WI38 (cell line): ENCODE results near the gene C5AR2.
A peak's percentile ranks its signal among the peaks of the same experiment; 100 is the strongest.
"Not testable (repeated sequence)": the region's sequence is repeated elsewhere in the genome, so short reads cannot be mapped to it uniquely, and the experiment has no call there.

Experiments used
- H3K4me3 ChIP-seq: 2 replicates; pipeline ENCODE4 v1.5.1; 2011; ENCODE audit warnings: low read depth, mild to moderate bottlenecking, control low read depth, low read length
- CTCF ChIP-seq: IDR thresholded peaks from 2 replicates; pipeline ENCODE4 v1.5.1; 2012; ENCODE audit warnings: low read depth, mild to moderate bottlenecking, control low read depth, low read length

C5AR2 gene

GRCh38 chr19:47323409-47323808 is 8.6 kb upstream of the C5AR2 start:
- H3K4me3 ChIP-seq: no peak overlapping the region
- TF ChIP-seq CTCF: no peak

GRCh38 chr19:47323872-47324271 is 8.1 kb upstream of the C5AR2 start:
- no peak overlapping the region for H3K4me3 ChIP-seq
- TF ChIP-seq CTCF: no peak

- H3K4me3 ChIP-seq: no peak overlapping the region
- TF ChIP-seq CTCF: no peak
Measured at GRCh38 chr19:47324502-47324901, 7.5 kb upstream of the C5AR2 start.

- 0 out of 2 replicates have a peak overlapping the region, but pooled peaks have one; percentile 20 for H3K4me3 ChIP-seq
- no peak for TF ChIP-seq CTCF
Measured at GRCh38 chr19:47330466-47330869, 1.5 kb upstream of the C5AR2 start.

GRCh38 chr19:47331490-47331889 is 485 bp upstream of the C5AR2 start:
- no peak for TF ChIP-seq CTCF
- no peak overlapping the region for H3K4me3 ChIP-seq

GRCh38 chr19:47336765-47337718 is 5.1 kb downstream of the C5AR2 start:
- not testable (repeated sequence) for H3K4me3 ChIP-seq

GRCh38 chr19:47339196-47339880 is 7.4 kb downstream of the C5AR2 start:
- no peak for TF ChIP-seq CTCF
- no peak overlapping the region for H3K4me3 ChIP-seq
